ENCODE results near the gene SLC29A4. TPM values are rescaled to one million over a fixed set of nuclear protein-coding genes. Genes with fewer than 3 reads are reported as not detected.
"Not testable (repeated sequence)": the region's sequence is repeated elsewhere in the genome, so short reads cannot be mapped to it uniquely, and the experiment has no call there.

SLC29A4 gene
- total RNA-seq, 1 experiment from 2014 or later = 16.5 TPM

DNA sequence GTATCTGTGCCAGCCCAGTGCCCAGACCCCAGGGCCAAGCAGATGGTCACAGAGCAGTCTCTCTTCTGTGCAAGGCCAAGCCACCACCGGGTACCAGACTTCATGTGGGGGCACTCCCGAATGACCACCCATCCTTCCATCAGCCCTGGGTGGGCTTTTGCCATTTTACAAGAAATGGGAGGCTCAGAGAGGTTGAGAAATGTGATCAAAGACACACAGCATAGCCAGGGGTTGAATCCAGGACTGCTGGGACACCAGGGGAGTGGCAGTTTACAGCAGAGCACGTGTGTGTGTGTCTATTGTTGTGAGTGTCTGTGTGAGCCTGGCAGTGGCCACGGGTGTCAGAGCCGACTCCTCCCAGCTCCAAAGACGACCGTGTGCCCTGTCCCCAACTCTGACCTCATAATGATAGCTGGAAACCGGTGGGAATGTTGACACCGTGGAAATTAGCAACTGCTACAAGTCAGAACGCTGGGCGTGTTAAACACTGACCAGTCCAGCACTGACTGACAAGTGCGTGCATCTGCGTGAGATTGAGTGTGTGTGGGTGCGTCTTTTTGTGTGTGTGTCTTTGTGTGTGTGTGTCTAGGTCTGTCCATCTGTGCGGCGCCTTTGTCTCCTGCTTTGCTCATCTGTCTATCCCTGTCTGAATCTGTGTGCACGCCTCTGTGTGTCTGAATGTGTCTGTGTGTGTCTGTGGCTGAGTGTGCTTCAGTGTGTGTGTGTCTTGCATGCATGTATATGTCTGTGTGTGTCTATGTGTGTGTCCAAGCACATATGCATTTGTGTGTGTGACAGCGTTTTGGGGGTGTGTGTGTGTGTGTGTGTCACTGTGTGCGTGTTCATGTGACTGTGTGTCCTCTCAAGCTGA is 17.2 kb upstream of the SLC29A4 start:
- Histone ChIP-seq H3K27me3 (ENCODE audit: control insufficient read depth, insufficient read depth, low read length) (no peaks in the 10 kb centered on the region), H3K36me3 (replicated peaks; ENCODE audit: control insufficient read depth, insufficient read depth, low read length) (no peaks in the 10 kb centered on the region), H3K4me3 (ENCODE audit: insufficient read depth, low read depth, low read length) (no peak overlapping the region)
- no peak for DNase-seq

DNA sequence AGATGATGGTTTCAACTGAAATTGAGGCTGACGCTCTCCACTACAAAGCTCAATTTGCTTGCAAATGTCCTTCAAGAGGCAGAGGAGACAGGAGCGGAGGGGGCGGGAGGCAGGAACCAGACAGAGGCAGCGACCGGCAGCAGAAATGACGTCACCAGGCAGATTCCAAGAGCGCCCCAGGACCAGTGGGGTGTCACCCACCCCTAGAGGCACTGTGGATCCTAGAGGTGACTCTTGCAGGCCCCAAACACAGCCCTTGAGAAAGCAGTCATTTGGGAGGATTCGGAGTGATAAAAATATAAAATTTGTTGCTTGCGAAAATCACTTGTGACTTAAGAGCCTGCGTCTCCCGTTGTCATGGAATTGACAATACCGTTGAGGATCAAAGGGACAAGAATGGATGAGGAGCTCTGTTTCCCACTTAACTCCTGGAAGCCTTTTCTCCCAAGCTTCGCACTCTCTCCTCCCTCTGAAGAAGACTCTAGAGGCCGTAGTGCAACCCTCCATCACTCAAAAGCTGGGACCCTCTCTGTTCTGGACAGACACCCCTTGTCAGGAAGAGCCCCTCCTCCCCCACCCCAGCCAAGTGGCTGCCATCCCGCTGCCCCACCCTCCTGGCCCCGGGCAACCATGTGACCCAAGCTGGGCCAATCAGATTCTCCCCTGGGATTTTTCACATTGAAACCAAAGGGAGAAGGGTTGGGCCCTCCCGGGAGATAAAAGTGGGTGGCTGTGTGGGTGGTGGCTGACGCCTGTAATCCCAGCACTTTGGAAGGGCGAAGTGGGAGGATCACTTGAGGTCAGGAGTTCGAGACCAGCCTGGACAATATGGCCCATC is 16.3 kb upstream of the SLC29A4 start:
- no peak overlapping the region for H3K4me3 ChIP-seq (ENCODE audit: insufficient read depth, low read depth, low read length)
- peak; percentile 83 for DNase-seq
- H3K27me3 ChIP-seq (ENCODE audit: control insufficient read depth, insufficient read depth, low read length) = no peaks in the 10 kb centered on the region
- no peaks in the 10 kb centered on the region for H3K36me3 ChIP-seq (replicated peaks; ENCODE audit: control insufficient read depth, insufficient read depth, low read length)

DNA sequence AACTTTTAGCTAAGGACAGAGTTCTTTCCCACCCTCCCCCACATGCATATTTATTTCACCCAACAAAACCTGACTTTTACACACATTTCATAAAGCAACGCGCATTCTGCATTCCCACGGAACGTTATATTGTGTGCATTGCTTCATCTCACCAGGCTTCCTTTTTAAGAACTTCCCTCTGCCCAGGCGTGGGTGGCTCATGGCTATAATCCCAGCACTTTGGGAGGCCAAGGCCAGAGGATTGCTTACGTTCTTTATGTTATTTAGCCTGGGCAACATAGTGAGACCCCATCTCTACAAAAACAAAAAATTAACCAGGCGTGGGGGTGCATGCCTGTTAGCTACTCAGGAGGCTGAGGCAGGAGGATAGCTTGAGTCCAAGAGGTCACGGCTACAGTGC is 14.9 kb upstream of the SLC29A4 start:
- H3K36me3 ChIP-seq (replicated peaks; ENCODE audit: control insufficient read depth, insufficient read depth, low read length); DNase-seq: not testable (repeated sequence)

DNA sequence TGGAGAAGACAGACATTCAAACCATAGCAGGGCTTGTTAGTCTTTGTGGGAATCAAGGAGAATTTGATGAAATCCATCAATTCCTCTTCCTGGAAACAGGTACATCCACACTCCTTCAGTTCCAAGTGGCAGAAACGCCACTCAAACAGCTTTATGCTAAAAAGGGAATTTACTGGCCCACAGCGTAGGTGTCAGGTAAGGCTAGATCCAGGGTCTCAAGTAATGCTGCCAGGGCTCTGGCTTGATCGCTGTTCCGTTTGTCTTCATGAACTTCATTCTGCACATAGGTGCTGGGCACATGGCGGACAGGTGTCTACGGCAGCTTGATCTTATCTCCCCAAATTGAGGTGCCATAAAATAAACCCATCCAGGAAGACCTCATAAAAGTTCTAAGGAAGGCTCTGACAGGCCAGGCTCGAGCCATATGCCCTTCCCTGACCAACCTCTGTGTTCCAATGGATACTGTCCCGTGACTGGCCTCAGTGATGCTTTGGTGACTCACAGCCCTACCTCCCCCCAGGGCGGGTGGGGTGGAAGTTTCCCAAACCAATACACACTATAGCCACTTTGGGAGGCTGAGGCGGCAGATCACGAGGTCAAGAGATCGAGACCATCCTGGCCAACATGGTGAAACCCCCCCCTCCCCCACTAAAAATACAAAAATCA is 12.6 kb upstream of the SLC29A4 start:
- DNase-seq; H3K36me3 ChIP-seq (replicated peaks; ENCODE audit: control insufficient read depth, insufficient read depth, low read length); H3K4me3 ChIP-seq (ENCODE audit: insufficient read depth, low read depth, low read length); H3K27me3 ChIP-seq (ENCODE audit: control insufficient read depth, insufficient read depth, low read length): not testable (repeated sequence)

More for the DNA sequence above, 14.9 kb upstream of the SLC29A4 start:
- H3K4me3 ChIP-seq (ENCODE audit: insufficient read depth, low read depth, low read length); H3K27me3 ChIP-seq (ENCODE audit: control insufficient read depth, insufficient read depth, low read length): not testable (repeated sequence)

DNA sequence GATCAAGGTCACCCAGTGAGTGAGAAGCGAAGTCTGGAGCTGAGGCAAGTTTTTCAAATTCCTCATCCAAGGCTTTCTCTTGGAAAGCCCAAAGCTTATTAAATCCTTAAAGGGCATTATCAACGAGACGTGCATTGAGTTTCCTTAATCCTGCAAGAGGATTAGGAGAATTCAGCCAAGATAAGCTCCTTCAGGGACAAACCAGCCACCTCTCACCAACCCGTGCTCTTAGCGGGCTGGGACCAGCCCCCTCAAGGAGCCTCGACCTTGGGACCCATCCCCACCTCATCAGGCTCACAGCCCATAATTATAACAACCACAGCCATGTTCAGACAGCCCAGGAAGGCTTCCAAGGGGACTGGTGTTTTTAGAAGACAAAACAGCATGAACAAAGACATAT is 12.0 kb upstream of the SLC29A4 start:
- Histone ChIP-seq H3K27me3 (ENCODE audit: control insufficient read depth, insufficient read depth, low read length) (no peaks in the 10 kb centered on the region), H3K36me3 (replicated peaks; ENCODE audit: control insufficient read depth, insufficient read depth, low read length) (no peaks in the 10 kb centered on the region), H3K4me3 (ENCODE audit: insufficient read depth, low read depth, low read length) (no peak overlapping the region)
- no peak for DNase-seq

DNA sequence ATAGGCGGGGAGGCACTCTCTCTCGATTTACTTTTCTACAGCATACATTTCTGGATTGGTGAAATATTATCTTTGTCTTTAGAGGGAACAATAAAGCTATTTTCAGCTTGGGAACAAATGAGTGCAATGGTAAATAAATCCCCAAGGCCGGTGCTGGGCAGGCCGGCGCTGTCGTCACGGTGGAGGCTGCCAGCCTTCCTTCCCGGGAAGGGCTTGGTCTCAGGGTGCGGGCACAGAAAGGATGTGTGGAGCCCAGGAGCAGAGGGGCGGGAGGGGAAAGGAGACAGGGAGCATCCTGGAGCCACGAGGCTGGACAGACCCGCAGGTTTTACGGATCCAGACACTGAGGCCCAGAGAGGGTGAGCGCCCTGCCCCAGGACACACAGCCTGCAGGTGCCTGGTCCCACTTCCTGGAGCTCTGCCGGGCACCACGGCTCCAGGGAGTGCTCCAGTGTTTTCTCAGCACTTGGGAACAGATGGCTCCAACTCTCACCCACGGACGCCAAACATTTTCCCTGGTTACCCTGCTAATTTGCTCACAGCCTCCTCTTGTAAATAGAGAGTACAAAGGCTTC is 8.8 kb upstream of the SLC29A4 start:
- H3K27me3 ChIP-seq (ENCODE audit: control insufficient read depth, insufficient read depth, low read length); DNase-seq; H3K36me3 ChIP-seq (replicated peaks; ENCODE audit: control insufficient read depth, insufficient read depth, low read length); H3K4me3 ChIP-seq (ENCODE audit: insufficient read depth, low read depth, low read length): not testable (repeated sequence)

DNA sequence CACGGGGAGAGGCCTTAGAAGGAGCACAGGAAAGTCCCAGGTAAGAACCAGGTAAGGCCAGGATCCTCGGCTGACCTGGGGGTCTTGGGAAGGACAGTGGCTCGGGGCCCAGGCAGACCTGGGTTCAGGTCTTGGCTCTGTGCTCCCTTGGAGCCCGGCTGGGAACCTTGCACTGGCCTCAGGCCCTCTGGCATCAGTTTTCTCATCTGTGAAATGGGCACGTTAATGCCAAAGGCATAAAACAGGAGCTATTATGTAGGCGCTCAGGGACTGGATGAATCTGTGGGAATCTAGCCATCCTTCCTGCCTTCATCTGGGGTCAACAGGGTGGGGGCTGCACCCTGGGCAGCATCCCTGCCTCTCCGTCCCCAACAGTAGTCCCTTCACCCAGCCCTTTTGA is 8.3 kb upstream of the SLC29A4 start:
- H3K36me3 ChIP-seq (replicated peaks; ENCODE audit: control insufficient read depth, insufficient read depth, low read length) = no peaks in the 10 kb centered on the region

DNA sequence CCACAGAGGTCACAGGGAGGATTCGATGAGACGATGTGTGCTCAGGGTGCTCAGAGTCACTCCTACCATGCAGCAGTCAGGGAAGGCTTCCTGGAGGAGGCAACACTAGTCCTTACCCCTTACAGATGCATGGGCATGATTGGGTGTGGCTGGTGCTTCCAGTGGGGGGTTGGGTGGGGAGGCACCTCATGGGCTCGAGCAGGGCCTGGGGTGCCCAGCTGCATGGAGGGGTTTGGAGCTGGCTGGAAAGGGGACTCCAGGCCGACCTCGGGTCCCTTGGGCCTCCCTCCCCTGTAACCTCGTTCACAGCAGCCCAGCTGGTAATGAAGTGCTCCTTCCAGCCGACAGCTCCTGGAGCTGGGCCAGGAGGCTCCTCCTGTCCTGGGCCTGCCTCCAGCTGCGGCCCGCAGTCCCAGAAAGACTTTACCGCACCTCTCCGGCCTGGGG is 7.7 kb upstream of the SLC29A4 start:
- peak; percentile 30 for DNase-seq

More for the DNA sequence above, 8.3 kb upstream of the SLC29A4 start:
- no peak for DNase-seq
- H3K4me3 ChIP-seq (ENCODE audit: insufficient read depth, low read depth, low read length) = no peak overlapping the region
- no peaks in the 10 kb centered on the region for H3K27me3 ChIP-seq (ENCODE audit: control insufficient read depth, insufficient read depth, low read length)

DNA sequence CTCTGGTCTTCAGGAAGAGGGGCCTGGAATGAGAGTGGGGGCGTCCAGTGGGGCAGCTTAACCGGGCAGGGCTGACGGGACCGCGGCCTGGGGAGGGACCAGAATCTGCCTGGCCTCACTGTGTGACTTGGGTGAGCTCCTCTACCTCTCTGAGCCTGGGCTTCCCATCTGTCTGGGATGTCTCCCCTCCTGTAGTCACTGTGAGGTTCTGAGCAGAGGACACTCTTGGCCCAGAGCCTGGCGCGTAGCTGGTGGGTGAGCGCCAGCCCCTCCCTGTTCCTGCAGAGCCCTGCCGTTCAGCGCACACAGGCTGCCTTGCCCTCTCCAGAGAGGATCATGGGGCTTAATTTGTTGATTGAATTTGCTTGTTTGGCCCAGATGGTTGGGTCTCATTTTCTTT is 7.2 kb upstream of the SLC29A4 start:
- H3K4me3 ChIP-seq (ENCODE audit: insufficient read depth, low read depth, low read length); H3K27me3 ChIP-seq (ENCODE audit: control insufficient read depth, insufficient read depth, low read length); H3K36me3 ChIP-seq (replicated peaks; ENCODE audit: control insufficient read depth, insufficient read depth, low read length); DNase-seq: not testable (repeated sequence)

More for the DNA sequence above, 7.7 kb upstream of the SLC29A4 start:
- H3K27me3 ChIP-seq (ENCODE audit: control insufficient read depth, insufficient read depth, low read length); H3K4me3 ChIP-seq (ENCODE audit: insufficient read depth, low read depth, low read length); H3K36me3 ChIP-seq (replicated peaks; ENCODE audit: control insufficient read depth, insufficient read depth, low read length): not testable (repeated sequence)

DNA sequence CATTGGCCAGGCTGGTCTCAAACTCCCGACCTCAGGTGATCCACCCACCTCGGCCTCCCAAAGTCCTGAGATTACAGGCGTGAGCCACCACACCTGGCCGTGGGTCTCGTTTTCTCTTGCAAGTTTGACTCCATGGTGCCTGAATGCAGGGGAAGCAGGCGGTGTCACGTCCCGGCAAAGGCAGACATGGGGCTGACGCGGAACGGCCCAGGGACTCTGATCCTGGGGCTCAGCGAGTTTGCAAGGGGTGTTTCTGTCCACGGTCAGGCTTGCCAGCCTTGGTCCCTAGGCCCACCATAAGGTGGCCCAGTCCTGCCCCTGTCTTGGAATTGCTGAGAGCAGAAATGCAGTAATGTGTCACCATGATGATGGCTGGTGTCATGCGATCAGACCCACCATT is 6.6 kb upstream of the SLC29A4 start:
- not testable (repeated sequence) for H3K4me3 ChIP-seq (ENCODE audit: insufficient read depth, low read depth, low read length); DNase-seq; H3K27me3 ChIP-seq (ENCODE audit: control insufficient read depth, insufficient read depth, low read length); H3K36me3 ChIP-seq (replicated peaks; ENCODE audit: control insufficient read depth, insufficient read depth, low read length)

DNA sequence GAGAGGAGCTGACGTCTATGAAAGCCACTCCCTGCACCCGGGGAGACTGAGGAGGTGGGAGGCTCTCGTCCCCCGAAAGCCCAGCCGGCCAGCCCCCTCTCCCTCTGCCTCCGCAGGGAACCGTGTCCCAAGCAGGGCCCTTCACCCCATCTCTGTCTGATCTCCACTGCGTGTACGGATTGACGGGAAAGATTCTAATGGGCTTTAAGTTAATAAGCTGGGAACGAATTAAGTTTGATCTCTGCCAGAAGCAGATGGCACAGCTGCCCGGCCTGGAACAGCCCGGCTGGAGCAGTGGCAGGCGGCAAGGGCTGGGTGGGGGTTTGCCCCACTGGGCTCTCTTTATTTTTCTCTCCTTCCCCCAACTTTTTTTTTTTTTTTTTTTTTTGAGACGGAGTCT is 6.1 kb upstream of the SLC29A4 start:
- no peaks in the 10 kb centered on the region for H3K36me3 ChIP-seq (replicated peaks; ENCODE audit: control insufficient read depth, insufficient read depth, low read length)

DNA sequence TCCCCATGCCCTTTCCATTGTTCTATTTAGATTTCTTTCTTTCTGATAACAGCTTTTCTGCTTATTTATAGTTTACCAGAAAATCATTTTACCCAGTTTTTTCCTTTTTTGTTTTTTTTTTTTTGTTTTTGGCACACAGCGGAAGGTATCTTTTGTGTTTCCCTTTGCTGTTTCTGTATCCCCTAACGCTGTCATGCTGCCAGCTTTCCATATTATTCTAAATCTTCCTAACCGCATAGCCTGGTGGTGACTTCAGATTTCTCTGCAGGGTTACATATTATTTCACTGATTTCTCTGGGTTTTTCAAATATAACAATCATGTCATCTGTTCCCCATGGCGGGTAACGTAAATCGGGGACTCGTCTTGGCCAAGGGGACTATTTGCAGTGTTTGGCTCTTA is 4.0 kb upstream of the SLC29A4 start:
- peaks cover 6% of the 10 kb centered on the region for H3K27me3 ChIP-seq (ENCODE audit: control insufficient read depth, insufficient read depth, low read length)
- no peaks in the 10 kb centered on the region for H3K36me3 ChIP-seq (replicated peaks; ENCODE audit: control insufficient read depth, insufficient read depth, low read length)
- DNase-seq = no peak
- H3K4me3 ChIP-seq (ENCODE audit: insufficient read depth, low read depth, low read length) = no peak overlapping the region

More for the DNA sequence above, 6.1 kb upstream of the SLC29A4 start:
- no peak overlapping the region for H3K4me3 ChIP-seq (ENCODE audit: insufficient read depth, low read depth, low read length)
- peaks cover 2% of the 10 kb centered on the region; the same call in 1 of the 2 replicates for H3K27me3 ChIP-seq (ENCODE audit: control insufficient read depth, insufficient read depth, low read length)
- peak; percentile 33 for DNase-seq

DNA sequence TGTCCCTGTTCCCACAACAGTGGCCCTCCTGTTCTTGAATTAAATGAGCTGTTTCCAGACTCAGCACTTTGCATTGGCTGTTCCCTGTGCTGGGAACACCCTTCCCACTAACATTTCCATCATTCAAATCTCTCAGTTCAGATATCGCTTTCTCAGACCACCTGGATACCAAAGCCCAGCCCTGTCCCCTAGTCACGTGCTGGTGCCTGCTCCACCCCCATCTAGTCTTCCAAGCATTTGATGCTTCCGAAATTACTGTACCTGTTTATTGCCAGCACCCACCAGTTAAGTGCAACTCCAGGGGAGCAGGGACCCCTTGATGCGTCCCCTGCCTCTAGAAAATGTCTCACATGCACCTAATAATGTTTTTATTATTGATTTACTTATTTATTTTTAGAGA is 3.0 kb upstream of the SLC29A4 start:
- Histone ChIP-seq H3K27me3 (ENCODE audit: control insufficient read depth, insufficient read depth, low read length) (peaks cover 9% of the 10 kb centered on the region), H3K4me3 (ENCODE audit: insufficient read depth, low read depth, low read length) (no peak overlapping the region), H3K36me3 (replicated peaks; ENCODE audit: control insufficient read depth, insufficient read depth, low read length) (no peaks in the 10 kb centered on the region)
- no peak for DNase-seq
